A549 (cell line): Measurements from ENCODE around the gene TTPAL.

ENCODE experiments used
- CBX2 ChIP-seq: fragments of 200-600 bp; sonication (generic); IDR thresholded peaks from 2 replicates; pipeline ENCODE4 v1.6.1; 2016; ENCODE audit warnings: low read depth, mild to moderate bottlenecking, borderline replicate concordance
- CEBPB ChIP-seq, 2 experiments: fragments of >200 bp in 1 of 2; sonication (Bioruptor Twin) in 1 of 2; formaldehyde crosslinking in 1 of 2; IDR thresholded peaks; 2 replicates each; pipeline ENCODE4 v1.6.1; 2012 to 2016
- CHD2 ChIP-seq: fragments of 150-350 bp; IDR thresholded peaks from 2 replicates; pipeline ENCODE4 v1.6.1; 2014; ENCODE audit warnings: low read length; ENCODE audit not compliant: partially characterized antibody
- CTCF ChIP-seq: fragments of >200 bp; sonication (Bioruptor Twin); formaldehyde crosslinking; IDR thresholded peaks from 3 replicates; pipeline ENCODE4 v1.5.1; 2016
- EHMT2 ChIP-seq: fragments of 200-600 bp; sonication (generic); IDR thresholded peaks from 2 replicates; pipeline ENCODE4 v1.6.1; 2016; ENCODE audit warnings: antibody characterized with exemption, low read depth, mild to moderate bottlenecking, moderate library complexity
- JUN ChIP-seq, 2 experiments: fragments of >200 bp; sonication (Bioruptor Twin); formaldehyde crosslinking; IDR thresholded peaks; 2 replicates in 1 of 2; 3 replicates in 1 of 2; pipeline ENCODE4 v1.6.1; 2016 to 2017
- MAFK ChIP-seq: fragments of 450-650 bp; IDR thresholded peaks from 2 replicates; pipeline ENCODE4 v1.6.1; 2014; ENCODE audit not compliant: partially characterized antibody
- PHF8 ChIP-seq: fragments of 200-600 bp; sonication (generic); IDR thresholded peaks from 2 replicates; pipeline ENCODE4 v1.6.1; 2016; ENCODE audit warnings: low read depth, mild to moderate bottlenecking, antibody characterized with exemption, moderate library complexity, borderline replicate concordance
- POLR2A ChIP-seq: IDR thresholded peaks from 2 replicates; pipeline ENCODE4 v1.6.1; 2012; ENCODE audit warnings: mild to moderate bottlenecking, low read length
- RAD21 ChIP-seq, 2 experiments: fragments of >200 bp in 1 of 2; sonication (Bioruptor Twin) in 1 of 2; formaldehyde crosslinking in 1 of 2; IDR thresholded peaks in 1 of 2; conservative IDR thresholded peaks in 1 of 2; 2 replicates in 1 of 2; 3 replicates in 1 of 2; pipeline ENCODE4 v1.6.1; 2012 to 2018; ENCODE audit warnings: inconsistent platforms in 1 of 2
- RFX5 ChIP-seq: fragments of 450-650 bp; IDR thresholded peaks from 2 replicates; pipeline ENCODE4 v1.7.1; 2014; ENCODE audit warnings: antibody characterized with exemption, mild to moderate bottlenecking, moderate library complexity

- TF ChIP-seq POLR2A (no peak), EHMT2 (no peak), CHD2 (no peak), CTCF (no peak), CEBPB (IDR thresholded peaks at IDR 0.05) (no peak), PHF8 (no peak), RAD21 (conservative IDR thresholded peaks at IDR 0.05 in 1 of 2, IDR thresholded peaks at IDR 0.05 in 1 of 2) (no peak), RFX5 (no peak), CBX2 (no peak), MAFK (no peak), JUN (IDR thresholded peaks at IDR 0.05) (no peak)
Observed at GRCh38 chr20:44540834-44541233, 65.2 kb downstream of the TTPAL start.
